GM12892 (cell line): ENCODE measurements around the gene PDE6B.

Source experiments
- POLR2A ChIP-seq: IDR thresholded peaks from 2 replicates; pipeline ENCODE4 v1.6.1; 2011; ENCODE audit warnings: low read depth, low read length, control low read depth
- POLR2AphosphoS5 ChIP-seq: IDR thresholded peaks from 2 replicates; pipeline ENCODE4 v1.6.1; 2011; ENCODE audit warnings: low read depth, low read length, control low read depth
- TAF1 ChIP-seq: IDR thresholded peaks from 2 replicates; pipeline ENCODE4 v1.6.1; 2011; ENCODE audit warnings: low read depth, mild to moderate bottlenecking, control low read depth, low read length, borderline replicate concordance

GRCh38 chr4:704971-705277 is 79.6 kb downstream of the PDE6B start:
- TF ChIP-seq TAF1 (no peak), POLR2A (no peak), POLR2AphosphoS5 (no peak)
